SKM-1 treated with dmso at 0.1 percent for 144 hours (cell line): ENCODE measurements around the gene KLHL7.
"Not testable (repeated sequence)": the region's sequence is repeated elsewhere in the genome, so short reads cannot be mapped to it uniquely, and the experiment has no call there.

Source experiments
- DNase-seq: peaks from one replicate; lab custom pipeline; 2025; ENCODE audit not compliant: unreplicated experiment; lab: John Stamatoyannopoulos, UW

The KLHL7 gene

DNA sequence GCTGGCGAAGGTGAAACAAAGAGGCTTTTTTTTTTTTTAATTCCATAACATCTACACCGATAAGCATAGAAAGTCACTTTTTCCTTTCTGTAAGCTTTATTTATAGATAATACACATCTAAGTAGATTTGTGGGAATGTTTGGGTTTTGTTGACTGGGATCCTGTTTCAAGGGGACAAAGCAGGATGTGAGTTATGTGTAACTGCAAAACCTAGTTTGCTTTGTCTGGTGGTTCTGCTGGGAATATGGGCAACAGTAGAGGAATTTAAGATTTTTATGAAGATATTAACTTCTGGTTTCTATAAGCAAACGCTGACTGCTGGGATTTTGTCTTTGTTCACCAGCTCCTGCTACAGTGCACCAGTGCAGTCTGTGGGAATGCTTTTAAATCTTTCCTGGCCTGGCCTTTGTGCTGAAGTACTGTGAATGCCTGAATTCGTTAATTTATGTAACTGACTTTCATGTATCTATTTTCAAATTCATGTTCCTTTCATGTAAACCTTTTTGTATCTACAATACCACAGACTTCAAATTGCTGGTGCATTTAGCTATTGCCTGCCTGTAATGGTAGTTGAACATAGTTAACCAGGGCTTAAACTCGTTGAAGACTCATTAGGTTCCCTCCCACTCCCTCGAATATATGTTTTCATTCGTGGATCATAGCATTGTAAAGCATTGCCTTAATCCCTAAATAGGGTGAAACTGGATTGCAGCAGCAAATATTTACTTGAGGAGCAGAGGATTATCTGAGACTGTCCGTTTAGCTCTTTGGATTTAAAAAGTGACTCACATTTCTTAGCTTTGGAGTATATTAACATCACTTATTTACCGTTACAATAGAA lies 1.5 kb downstream of the KLHL7 start:
- no peak for DNase-seq

DNA sequence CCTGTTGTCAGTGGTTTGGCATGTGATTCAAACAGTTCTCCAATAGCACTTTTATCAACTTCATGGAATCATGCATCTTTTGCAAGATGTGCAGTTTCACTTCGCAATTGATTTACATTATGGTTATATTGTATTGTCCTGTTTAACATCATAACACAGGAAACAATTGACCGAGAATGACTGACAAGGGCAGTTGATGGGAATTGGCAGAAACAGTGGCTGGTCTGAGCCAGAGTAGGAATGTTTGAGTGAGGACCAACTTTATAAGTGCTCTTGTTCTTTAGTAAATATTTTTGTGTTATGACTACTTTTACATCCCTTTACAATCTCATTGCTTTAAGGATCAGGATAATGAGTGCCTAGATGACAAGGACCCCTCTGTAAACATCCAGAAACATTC lies 2.2 kb downstream of the KLHL7 start:
- no peak for DNase-seq

GRCh38 chr7:23108995-23109394 lies 3.4 kb downstream of the KLHL7 start:
- DNase-seq, result no peak

- DNase-seq, result no peak
Observed at GRCh38 chr7:23109470-23109869, 3.9 kb downstream of the KLHL7 start.

- DNase-seq, result no peak
Observed at GRCh38 chr7:23114896-23115295, 9.3 kb downstream of the KLHL7 start.

GRCh38 chr7:23115991-23116390 lies 10.4 kb downstream of the KLHL7 start:
- no peak for DNase-seq

DNA sequence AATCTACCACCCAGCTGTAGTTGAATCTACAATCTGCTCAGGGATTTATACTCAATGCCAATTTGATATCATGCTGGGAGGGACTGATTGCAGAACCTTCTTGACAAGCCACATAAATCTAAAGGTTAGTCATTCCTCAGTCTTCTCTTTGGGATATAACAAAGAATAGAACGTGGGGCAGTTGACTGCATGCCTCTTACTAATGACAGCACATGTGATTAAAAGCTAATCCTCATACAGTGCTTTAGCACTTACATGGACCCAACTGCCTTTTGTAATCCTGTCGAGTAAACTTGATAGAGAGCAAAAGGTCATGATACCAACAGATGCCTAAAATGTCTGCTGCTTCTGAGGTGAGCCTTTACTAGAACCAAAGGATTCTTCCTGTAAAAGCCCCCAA lies 12.3 kb downstream of the KLHL7 start:
- no peak for DNase-seq

DNA sequence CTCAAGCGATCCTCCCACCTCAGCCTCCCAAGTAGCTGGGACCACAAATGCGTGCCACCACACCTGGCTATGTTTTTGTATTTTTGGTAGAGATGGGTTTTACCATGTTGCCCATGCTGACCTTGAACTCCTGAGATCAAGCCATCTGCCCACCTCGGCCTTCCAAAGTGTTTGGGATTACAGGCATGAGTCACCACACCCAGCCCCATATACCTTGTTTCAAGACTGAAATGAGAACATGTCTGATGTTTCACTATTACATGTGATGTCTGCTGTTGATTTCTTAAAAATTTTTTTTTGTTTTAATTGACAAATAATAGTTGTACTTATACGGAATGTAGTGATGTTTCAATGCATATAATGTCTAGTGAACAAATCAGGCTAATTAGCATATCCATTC lies 14.5 kb downstream of the KLHL7 start:
- no peak for DNase-seq

DNA sequence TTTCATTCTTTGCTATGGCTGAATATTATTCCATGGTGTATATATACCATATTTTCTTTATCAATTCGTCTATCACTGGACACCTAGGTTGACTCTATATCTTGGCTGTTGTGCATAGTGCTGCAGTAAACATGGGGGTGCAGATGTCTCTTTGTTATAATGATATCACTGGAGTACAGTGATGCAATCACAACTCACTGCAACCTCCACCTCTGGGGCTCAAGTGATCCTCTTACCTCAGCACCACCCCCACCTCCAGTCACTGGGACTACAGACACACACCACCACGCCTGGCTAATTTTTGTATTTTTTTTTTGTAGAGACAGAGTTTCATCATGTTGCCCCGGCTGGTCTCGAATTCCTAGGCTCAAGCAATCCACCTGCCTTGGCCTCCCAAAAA lies 15.6 kb downstream of the KLHL7 start:
- DNase-seq, result no peak

- no peak for DNase-seq
Observed at GRCh38 chr7:23123007-23123406, 17.4 kb downstream of the KLHL7 start.

- DNase-seq, result no peak
Observed at GRCh38 chr7:23123465-23123864, 17.9 kb downstream of the KLHL7 start.

GRCh38 chr7:23129036-23129435 lies 23.5 kb downstream of the KLHL7 start:
- no peak for DNase-seq

DNA sequence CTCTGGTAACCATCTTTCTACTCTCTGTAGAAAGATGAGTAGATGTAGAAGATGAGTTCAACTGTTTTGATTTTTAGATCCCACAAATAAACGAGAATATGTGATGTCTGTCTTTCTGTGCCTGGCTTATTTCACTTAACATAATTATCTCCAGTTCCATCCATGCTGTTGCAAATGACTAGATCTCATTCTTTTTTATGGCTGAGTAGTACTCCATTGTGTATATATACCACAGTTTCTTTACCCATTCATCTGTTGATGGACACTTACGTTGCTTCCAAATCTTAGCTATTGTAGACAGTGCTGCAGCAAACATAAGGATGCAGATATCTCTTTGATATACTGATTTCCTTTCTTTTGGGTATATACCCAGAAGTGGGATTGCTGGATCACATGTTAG lies 26.2 kb downstream of the KLHL7 start:
- DNase-seq, result not testable (repeated sequence)

- no peak for DNase-seq
Observed at GRCh38 chr7:23133797-23134196, 28.2 kb downstream of the KLHL7 start.

GRCh38 chr7:23135755-23136154 lies 30.2 kb downstream of the KLHL7 start:
- no peak for DNase-seq

DNA sequence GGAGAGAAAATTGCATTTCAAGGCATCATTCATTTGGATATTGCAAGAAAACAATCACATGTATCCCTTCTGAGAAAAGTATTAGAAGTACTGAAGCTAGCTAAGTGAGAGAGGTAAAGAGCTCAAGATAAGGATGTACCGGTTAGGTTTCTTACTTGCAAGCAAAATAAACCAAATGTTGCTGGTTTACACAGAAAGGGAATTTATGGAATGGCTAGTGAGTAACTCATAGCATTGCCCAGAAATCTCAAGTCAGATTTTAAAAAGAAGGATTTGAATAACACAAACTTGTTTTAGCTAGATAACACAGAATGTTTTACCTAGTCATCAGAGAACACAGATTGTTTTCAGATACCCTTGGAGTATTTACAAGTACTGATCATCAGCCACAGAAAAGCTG lies 30.6 kb downstream of the KLHL7 start:
- DNase-seq, result no peak

DNA sequence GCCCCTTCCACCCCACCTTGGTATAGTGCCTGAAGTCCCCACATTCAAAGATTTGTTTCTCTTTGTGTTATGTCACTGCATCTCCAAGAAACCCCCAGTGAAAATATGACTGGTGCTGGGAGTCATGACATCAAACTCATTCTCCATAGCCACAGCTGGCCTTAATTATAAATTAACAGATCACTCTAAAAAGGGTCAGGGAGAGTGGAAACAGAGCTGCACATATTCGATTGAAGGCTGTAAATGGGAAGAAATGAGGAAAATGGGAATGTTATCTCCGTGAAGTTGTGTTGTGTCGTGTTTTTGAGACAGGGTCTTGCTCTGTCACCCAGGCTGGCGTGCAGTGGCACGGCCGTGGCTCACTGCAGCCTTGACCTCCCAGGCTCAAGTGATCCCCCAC lies 52.1 kb downstream of the KLHL7 start:
- no peak for DNase-seq

DNA sequence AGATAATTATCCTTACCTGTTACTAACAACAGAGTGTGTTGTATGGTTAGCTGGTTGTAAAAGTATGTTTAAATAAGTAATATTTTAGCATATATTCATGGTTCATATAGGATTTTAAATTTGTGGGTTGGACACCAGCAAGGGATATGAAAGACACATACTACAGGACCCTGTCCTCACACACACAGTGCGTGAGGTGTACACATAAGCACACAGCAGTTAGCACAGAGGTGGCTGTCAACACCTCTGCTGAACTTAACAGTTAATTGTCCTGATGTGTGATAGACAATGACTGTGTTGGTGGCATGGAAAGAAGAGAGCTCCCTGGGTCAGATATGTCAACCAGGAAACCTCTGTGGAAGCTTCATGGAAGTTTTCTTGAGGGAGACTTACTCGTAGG lies 53.0 kb downstream of the KLHL7 start:
- DNase-seq, result no peak

GRCh38 chr7:23161482-23161881 lies 55.9 kb downstream of the KLHL7 start:
- DNase-seq, result no peak

- no peak for DNase-seq
Observed at GRCh38 chr7:23164846-23165245, 59.3 kb downstream of the KLHL7 start.

DNA sequence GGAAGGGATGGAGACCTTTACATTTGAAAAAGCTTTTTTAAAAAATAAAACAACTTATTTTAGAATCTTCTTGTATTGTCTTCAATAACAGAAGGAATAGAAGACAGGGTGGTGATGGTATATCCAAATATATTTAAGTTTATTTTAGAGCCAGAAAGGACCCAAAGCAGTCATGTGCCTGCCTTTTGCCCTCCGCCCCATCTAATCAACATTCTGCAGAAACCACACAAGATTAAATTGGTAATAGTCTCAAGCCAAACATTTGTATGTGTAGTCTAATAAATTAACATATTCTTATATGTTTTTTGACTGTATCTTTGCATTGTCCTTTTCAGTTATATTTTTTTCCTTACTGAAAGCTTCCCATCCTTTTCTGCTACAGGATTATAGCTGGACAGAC lies 59.7 kb downstream of the KLHL7 start:
- DNase-seq, result no peak

DNA sequence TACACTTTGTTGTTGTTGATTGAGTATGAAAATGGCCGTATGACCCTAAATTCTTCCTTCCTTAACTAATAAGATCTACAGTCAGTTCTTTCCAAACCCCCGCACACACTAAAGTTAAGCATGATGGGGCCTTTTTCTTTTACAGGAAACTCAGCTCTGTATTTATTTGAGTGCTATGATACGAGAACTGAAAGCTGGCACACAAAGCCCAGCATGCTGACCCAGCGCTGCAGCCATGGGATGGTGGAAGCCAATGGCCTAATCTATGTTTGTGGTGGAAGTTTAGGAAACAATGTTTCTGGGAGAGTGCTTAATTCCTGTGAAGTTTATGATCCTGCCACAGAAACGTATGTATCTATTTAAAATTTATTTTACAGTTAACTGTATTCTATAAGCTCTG lies 62.1 kb downstream of the KLHL7 start:
- no peak for DNase-seq
